Activated gamma-delta T cell (primary cell): ENCODE data around the gene ABCA12.

ENCODE experiments used
- DNase-seq: peaks from one replicate; lab custom pipeline; 2025; lab: John Stamatoyannopoulos, UW

ABCA12 gene

GRCh38 chr2:214966420-214966819, 172.0 kb downstream of the ABCA12 start:
- DNase-seq, result no peak

DNA sequence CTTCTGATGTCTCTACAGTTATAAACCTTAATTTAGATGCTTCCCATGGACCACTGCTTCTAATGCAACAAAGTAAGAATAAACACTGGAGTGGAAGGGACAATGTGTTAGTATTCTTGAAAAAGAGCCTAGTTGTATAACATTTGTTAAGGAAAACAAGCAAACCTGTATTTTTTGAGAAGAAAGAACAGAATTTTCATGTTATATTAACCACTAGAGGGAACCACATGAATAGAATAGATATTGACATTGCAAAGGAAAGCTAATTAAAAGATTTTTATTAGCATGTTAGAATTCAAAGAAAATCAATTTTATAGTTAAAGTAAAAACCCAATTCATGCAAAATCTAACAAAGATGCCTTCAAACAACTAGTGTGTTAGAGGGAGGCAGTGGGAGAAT, 177.7 kb downstream of the ABCA12 start:
- DNase-seq, result no peak

DNA sequence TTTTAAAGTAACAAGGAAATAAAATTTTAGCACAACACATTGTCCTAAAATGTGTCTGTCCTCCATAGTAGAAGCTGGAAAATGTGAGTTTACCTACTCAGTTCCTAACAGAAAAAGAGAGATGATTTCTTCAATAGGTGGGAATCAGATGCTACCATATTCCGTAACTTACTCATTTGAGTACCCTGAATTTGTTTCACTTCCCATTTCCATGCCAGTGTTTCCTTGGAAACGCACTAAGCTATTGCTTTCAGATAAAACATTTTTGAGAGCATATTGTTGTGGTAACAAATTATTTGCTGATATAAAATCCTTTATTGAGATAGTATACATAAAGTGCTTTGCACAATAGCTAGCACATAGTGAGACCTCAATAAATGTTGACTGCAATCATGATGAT, 191.5 kb downstream of the ABCA12 start:
- no peak for DNase-seq

DNA sequence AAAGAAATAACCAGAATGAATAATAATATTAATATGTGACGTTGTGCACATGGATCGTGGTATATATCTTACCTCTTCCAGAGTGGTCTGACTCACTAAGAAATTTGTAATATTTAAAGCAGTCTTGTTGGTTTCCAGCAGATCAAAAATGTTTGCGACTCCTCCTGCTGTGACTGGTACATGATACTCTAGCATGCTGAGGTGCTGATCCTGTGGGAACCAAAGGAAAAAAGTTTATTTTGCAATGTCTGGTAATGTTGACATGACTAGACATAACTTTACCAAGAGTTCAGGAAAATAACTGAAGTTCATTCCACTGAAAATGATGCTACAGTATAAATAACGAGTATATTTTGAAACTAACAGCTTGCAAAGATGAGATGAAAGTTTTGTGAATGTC, 204.4 kb downstream of the ABCA12 start:
- no peak for DNase-seq

GRCh38 chr2:214904634-214905033, 233.8 kb downstream of the ABCA12 start:
- DNase-seq, result no peak

DNA sequence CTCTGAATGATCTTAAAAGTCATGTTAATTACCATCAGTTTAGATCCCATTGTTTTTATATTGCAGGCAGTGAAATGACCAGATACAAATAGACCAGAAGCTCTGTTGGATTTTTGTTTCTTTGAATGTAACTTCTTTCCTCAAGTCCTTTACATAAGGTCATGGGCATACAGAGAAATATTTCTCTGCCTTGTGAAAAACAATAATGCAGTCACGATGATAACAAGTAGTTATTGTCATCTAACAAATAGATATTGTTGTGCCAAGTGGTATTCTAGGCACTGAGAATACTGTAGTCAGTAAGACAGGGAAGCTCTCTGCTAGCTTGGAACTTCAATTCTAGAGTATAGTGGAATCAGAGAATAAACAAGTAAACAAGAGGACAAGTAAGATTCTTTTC, 234.2 kb downstream of the ABCA12 start:
- DNase-seq, result no peak

- DNase-seq, result no peak
These were observed 236.1 kb downstream of the ABCA12 start for GRCh38 chr2:214902286-214902685.

DNA sequence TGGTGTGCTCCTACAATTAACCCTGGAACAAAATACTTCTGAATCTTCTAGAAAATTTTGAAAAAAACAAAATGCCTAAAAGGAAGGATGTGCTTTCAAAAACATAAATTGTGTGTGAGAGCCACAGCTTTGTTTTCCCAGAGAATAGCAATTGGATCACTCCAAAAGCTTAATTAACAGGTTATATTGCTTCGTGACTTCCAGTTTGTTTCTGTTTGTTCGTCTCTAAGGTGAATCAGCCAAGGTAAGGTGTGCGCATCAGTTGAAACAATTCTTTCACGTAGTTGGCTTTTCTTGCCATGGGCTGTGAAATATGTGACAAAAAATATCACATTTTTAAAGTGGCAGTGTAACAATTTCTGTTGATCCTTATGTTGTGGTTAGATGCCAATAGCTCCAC, 238.7 kb downstream of the ABCA12 start:
- DNase-seq, result no peak

DNA sequence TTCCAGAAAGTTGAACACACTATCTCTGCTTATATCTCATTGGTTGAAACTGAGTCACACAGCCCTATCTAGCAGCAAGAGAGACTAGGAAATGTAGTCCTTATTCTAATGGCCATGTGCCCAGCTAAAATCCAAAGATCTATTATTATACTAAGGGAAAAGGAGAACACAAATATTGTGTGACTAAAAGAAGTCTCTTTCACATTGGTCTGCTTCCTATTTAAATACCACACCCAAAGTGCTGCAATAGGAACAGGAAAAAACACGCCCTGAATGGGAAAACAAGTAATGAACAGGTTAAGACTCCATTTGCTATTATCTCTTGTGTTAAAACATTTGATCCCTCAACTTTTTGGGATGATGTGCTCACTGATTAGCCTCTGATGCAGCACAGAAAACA, 242.2 kb downstream of the ABCA12 start:
- DNase-seq, result no peak

DNA sequence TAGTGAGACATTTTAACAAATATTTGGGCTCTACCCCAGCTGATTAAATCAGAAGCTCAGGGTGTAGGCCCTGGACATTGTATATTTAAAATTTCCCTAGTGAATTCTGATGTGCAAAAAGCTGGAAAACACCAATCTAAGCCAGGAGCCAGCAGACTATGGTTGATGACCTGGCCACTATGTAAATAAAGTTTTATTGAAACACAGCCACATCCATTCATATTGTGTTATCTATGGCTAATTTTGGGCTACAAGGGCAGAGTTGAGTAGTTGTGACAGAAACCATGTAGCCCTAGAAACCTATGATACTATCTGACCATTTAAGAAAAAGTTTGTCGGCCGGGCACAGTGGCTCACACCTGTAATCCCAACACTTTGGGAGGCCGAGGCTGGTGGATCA, 243.0 kb downstream of the ABCA12 start:
- no peak for DNase-seq

DNA sequence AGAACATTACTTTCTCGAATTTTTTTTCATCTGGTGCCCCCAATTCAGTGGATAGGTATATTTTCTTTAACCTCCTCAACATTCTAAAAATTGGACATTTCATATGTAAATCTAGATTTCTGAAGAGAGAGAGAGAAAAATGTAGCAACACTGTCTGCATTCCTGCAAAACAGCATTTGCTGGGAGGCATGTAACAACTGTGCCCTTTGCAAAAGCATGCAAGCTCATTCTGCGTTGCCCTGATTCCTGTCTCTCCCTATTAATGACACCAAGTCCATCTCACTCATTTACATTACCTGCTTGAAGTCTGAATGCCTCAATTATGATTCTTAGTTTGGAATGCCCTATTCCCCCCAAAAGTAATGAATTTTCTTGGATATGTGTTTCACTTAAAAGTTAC, 249.1 kb downstream of the ABCA12 start:
- DNase-seq, result no peak

DNA sequence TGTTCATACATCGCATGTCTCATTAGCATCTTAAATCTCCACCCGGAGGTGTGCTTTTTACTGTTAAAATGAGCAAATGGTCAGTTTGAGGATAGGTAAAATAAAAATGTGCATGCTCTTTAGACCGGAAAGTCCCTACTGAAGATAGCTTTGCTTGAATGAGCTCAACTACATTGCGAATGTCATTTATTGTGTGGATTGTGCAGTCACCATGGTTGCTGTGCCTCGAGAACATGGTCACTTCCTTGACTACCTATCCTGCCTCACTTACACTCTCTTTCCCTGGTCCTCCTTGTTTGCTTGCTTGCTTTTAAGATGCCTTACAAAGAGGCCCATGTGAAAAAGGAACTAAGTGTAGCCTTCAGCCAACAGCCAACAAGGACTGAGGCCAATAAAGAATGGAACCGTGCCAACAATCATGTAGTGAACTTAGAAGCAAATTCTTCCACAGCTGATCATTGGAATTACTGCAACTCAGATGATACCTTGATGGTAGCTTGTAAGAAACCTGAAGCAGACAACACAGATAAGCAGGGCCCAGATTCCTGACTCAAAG, 256.7 kb downstream of the ABCA12 start:
- no peak for DNase-seq
